Uterus (tissue), 2 donors: Measurements from ENCODE around the gene ANAPC13.

Experiments
- CTCF ChIP-seq, 4 experiments: fragments of 200-600 bp in 2 of 4; fragments of 450-650 bp in 2 of 4; sonication (generic) in 2 of 4; IDR thresholded peaks; one replicate each; pipeline ENCODE4 v1.5.1; 2016 to 2019; ENCODE audit warnings: antibody characterized with exemption in 4 of 4, mild to moderate bottlenecking in 2 of 4, moderate library complexity in 1 of 4
- POLR2A ChIP-seq, 2 donors: fragments of 450-650 bp; IDR thresholded peaks; one replicate each; pipeline ENCODE4 v1.6.1; 2016; ENCODE audit warnings: antibody characterized with exemption in 2 of 2, mild to moderate bottlenecking in 1 of 2, moderate library complexity in 1 of 2

GRCh38 chr3:134462331-134462941 lies 23.3 kb downstream of the ANAPC13 start:
- TF ChIP-seq CTCF (IDR thresholded peaks at IDR 0.05) (no peak), POLR2A (IDR thresholded peaks at IDR 0.05) (no peak)
